Stimulated activated CD4-positive, alpha-beta T cell treated with anti-CD3 and anti-CD28 coated beads, Interleukin-4, amount 100 ng/mL, for 48 hours (primary cell): ENCODE measurements around the gene RPS17.
A peak's percentile ranks its signal among the peaks of the same experiment; 100 is the strongest.

Experiments
- DNase-seq, 2 donors: peaks; one replicate each; pipeline ENCODE4 v3.0.0-alpha.2; 2020; ENCODE audit warnings: low read depth in 2 of 2

The RPS17 gene

DNA sequence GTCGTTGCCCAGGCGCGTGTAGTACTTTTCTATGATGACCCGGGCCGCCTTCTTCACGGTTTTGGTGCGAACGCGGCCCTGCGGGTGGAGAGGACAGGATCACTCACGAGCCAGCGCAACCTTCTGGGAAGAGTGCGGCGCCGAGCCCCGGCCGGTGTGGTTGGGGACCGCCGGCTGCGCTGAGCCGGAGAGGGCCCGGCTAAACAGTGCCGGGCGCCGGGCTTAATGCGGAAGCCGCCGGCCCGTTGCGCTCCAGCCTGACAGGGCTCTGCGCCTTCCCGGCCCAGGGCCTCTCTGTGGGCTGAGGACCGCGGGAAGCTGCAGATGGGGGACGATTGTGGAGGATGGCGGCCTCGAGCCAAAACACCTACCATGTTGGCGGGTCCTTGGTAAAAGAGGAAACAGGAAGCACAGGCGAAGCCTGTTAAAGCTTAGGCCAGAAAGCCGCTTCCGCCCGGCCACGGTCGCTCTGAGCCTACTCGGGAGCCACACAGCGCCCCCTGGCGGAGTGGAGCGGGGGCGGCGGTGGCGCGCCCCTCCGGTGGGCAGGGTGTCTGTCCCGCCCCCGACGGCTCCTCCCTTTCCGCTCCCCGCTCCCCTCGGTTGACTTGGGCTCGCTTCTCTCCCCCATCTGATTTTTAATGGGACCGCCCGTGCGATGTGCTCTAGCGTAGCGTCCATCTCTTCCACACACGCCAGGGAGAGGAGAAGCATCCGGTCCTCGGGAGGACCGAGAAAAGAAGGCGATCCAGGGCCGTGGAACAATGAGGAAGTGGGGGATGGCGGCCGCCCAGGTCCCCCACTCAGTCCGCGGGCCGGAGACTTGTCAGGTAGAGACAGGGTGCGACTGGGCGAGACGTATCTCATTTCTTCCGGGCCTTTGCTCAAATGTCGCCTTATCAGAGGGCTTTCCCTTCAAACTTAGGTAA, at the start of gene RPS17:
Gene RPS17 (minus strand): TSS at position 403 of the 929 bp plus-strand sequence. CDS start 29 bp downstream, at position 374.
- DNase-seq, result peak; percentile 97 to 98

DNA sequence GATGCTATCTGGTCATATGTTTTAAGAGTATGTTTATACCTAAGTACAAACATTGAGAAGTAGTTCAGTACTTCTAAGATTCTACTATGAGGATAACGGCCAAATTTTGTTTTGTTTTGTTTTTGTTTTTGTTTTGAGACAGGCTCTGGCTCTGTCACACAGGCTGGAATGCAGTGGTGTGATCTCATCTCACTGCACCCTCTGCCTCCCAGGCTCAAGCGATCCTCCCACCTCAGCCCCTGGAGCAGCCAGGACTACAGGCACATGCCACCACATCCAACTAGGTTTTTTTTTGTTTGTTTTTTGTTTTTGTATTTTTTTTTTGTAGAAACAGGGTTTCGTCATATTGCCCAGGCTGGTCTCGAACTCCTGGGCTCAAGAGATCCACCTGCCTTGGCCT, 47.5 kb upstream of the RPS17 start:
- DNase-seq, result no peak

DNA sequence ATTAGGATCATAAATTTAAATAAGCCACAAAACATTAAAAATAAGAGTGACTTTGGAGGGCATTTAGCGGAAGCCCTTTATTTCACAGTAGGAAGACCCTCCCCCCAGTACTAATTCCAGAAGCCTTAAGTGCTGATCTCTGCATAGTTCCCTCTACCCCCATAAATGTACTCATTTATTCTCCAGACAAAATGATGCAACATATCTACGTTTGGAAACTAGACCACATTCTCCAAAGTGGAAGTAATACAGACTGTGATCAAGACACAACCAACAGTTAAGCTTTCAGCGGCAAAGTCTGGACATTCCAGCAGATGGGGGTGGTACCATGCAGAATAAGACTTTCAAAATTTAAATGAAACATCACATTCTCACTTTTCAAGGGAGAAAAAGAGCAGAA, 44.8 kb upstream of the RPS17 start:
- no peak for DNase-seq

DNA sequence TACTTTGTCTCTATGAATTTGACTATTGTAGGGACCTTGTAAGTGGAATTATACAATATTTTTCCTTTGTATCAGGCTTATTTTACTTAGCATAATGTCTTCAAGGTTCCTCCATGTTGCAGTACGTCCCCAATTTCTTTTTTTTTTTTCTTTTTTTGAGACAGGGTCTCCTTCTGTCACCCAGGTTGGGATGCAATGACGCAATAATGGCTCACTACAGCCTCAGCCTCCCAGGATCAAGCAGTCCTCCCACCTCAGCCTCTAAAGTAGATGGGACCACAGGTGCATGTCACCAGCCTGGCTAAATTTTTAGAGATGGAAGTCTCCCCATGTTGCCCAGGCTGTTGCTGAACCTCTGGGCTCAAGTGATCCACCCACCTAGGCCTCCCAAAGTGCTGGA, 40.5 kb upstream of the RPS17 start:
- no peak for DNase-seq

DNA sequence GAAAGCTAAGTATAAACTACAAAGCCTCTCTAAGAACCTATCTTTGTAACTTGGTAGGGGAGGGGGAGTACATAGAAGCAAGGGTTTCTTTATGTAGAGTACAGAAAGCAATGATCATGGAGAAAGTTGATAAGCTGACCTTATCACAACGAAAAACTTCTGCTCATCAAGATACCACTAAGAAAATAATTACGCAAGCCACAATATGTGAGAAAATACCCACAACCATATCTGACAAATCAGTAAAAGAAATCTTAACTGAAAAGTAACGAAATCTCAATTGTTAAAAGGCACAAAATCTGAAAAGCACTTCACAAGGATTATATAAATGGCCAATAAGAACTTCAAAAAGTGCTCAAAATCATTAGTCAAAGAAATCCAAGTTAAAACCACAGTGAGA, 35.1 kb upstream of the RPS17 start:
- no peak for DNase-seq

DNA sequence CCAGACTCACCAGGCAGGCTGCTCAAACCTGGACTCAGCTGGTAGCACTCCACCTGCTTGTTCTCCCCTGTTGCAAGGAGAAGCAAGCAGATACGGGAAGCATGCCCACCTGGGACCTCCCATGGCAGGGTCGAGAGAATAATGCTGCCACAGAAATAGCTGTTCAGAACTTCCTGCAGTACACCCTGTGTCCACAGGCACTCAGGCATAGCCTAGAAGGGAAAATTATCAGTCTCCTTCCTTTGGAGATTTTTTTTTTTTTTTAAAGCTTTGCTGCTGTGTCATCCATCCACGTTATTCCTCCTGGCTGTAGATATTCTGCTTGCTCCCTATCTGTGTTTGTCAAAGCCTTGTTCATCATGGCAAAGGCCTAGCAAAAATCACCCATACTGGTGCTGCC, 32.7 kb upstream of the RPS17 start:
- DNase-seq, result no peak

DNA sequence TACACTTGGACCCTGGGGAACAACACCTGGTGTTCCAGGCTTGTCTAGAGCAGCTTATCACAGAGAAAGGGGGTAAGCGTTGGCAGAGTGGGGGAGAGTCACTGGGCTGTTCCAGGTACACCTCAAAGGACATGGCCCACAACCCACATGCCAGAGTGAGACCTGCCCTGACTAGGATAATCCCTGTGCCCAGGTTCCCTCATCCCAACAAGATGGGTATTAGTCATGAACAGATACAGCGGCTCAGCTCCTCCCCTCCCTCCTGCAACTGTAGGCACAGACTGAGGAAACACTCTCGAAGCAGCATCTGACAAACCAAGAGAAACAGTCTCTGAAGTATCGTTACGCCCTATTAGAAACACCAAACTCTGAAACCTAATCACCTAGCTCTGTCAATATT, 32.1 kb upstream of the RPS17 start:
- DNase-seq, result no peak

DNA sequence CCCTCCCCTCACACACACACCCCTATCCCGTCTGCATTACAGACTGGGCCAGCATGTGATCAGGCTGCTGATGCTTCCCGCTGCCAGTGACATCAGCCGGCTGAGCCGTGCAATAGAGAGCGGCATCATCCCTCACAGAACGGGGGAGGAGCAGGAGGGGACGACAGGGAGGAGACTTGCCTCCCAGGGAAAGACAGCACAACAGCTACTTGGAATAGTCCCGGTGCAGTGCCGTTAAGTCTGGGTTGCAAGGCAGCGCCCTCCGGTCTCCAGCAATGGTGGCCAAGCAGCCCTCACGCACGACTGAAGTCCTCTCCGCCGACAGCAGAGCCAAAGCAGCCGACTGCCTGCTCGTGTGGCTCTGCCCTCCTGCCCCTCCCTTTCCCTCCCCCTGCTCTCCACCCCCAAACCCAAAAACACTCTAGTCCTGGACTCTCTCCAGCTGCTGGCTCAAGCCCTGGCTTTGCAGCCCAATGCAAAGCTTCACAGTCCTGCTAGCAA, 31.5 kb upstream of the RPS17 start:
- no peak for DNase-seq

DNA sequence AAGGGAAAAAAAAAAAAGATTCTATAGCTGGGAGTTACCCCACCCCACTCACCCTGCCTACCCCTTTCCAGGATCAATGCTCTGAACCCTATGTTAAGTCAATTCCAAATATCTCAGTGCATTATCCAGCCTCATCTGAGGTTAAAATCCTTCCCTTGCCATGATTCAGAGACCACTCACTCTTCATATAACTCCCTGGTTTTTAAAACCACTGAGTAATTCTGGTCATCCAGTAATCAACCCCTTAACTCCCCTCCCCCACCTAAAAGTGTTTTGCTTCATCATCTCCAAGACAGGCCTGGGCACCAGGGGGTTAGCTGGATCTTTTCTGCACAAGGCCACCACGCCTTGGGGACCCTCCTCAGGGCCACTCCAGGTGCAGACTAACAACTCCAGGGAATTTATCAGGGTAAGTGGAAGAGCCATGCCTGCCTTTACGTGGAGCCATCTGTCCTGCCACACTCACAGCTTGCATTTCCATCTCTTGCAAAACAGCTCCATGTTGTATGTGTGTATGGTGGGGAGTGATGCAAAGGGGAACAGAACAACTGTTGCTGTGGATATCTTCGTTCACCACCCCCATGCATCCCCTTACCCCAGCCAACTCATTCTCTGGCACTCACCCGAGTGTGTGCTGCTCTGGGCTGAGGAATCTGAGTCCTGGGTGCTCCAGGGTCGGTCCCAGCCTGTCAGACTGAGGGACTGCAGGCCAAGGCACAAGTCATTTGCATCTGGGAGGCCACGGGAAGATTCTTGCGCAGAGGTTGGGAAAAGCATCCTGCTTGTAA, 30.7 kb upstream of the RPS17 start:
- DNase-seq, result no peak

DNA sequence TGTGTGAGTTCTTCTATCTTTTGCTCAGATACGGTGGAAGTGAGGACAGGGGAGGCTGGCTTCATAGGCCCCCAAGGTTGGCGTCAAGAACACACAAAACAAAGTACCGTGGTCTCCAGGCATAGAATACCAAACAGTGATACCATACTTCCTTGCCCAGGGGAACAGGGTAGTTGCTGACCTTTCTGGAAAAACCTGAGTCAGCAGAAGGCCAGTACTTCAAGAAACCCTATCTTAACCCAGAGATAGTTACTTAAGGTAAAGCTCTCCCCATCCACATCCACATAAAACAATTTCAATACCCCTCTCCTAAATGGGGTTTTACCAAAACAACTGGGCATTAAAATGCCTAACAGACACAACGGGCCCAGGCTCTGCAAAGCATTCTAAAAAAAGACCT, 29.6 kb upstream of the RPS17 start:
- no peak for DNase-seq

DNA sequence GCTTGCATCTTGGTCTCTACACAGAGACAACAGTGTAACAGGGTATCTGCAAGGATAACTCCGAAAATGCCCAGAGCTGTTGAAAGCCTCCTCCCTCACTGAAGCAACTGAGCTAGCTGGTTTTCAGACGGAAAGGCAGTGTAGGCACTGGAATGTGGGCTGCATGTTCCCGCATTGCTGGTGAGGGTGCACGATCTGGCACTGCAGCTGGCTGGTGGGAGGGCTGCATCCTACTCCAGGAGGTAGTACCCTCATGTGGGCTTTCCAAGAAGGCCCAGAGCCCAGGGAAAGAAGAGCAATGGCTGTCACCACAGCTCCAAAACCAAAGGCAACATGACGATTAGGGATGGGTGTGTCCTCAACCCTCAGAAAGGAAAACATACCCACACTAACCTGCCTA, 28.7 kb upstream of the RPS17 start:
- DNase-seq, result no peak

DNA sequence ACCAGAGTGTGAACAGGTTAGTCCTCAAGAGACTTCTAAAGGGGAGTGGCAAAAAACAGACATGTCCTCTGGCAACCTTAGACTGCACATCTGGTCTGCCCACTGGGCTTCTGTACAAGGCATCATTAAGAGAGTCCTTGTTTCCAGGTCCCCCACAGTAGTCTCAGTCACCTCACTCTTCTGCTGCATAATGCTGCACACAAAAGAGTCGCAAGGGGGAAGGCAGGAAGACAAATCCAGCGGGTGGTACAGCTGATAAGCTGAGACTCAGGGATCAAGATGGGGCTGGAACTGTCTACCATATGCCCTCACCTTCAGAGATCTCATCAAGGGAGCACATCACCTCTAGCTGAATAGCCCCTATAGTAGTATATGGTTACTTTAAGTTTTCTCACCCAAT, 27.4 kb upstream of the RPS17 start:
- DNase-seq, result no peak

DNA sequence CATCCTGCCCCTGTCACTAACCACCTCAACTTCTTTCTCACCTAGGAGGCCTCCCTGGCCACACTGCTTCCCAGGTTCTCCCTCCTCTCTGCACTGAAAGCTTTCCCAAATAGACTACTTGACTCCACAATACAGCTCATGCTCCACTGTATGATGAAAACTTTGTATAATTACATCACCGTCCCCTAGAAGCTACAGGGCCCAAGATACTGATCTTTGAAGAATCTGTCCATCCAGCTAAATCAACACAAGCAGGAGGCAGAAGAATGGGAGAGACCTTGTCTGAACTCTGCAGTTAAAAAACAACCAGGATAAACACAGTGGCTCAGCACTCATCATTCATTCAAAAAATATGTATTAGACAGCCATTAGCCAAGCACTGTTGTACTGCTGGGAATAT, 26.4 kb upstream of the RPS17 start:
- no peak for DNase-seq

DNA sequence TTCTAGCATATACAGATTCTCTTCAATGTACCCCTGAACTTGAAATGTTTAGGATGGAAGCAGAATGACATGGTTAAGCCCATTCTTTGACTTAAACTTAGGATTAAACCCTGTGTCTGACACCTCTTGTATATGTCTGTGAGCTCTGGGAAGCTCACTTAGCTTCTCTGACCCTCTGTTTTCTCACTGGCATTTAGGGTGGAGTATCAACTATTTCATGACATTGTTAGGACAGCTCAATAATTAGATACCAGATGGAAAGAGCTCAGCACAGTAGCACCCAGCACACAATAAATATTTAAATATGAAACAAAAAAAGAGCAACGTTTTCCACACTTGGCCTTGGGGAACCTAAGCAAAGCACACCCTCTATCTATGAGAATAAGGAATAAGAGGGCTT, 18.2 kb upstream of the RPS17 start:
- no peak for DNase-seq

DNA sequence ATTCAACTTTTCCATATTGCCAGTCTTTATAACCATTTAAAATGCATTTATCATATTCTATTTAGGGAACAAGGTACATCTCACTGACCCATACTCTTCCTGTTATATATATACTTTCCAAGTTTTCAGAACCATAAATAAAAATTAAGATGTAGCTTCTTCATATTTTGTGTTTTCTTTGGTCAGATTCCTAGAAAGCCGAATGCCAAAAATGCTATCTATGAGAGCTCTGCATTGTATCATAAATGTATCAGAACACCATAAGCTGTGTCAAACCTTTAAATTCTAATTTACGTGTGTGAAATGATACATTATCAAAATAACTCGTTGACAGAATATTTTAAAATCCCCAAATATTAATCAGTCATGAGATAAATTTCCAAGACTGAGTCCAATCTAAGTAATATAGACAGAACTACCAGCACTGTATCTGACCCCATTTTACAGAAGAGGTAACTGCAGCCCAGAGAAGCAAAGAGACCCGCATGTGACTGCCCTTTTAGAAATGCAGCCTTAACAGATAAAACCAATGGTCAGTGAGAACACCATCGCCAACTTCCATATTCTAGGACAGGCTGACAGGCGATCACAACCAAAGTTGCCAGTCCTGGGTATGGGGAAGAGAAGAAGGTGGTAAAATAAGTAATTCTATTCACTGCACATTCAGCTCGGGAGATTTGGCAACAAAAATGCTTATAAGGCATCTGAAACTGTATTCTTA, 16.2 kb upstream of the RPS17 start:
- no peak for DNase-seq

DNA sequence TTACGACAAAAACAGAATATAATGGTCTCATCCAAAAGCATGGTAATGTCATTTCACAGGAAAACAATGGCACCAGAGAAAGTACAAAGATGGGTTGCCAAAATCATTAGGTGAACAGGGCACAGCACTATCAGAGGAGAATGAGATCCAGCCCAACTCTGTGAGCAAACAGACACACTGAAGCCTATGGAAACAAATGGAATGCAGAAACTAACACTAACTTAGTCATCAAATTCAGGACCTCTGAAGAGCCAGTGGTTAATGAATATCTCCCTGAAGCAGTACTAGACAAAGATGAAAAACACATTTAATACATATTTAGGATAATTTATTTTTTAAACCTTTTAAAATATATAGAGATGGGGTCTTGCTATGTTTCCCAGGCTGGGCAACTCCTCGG, 14.6 kb upstream of the RPS17 start:
- DNase-seq, result no peak

DNA sequence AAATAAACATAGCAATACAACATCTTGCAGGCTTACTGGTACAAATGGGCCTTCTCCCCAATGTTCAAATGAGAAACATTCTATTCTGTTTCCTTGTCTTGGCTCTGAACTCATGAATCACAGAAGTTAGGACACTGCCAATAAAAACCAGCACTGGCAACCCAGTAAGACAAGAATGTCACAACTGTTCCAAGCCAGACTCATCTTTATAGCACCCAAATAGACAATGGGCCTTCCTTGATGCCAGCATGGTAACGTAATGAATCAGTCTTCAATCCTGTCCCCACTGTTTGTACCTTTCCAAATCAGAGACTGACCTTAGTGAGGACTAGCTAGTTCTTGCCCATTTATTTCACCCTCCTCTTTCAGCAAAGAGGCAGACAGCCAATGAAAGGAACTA, 14.1 kb upstream of the RPS17 start:
- DNase-seq, result no peak

DNA sequence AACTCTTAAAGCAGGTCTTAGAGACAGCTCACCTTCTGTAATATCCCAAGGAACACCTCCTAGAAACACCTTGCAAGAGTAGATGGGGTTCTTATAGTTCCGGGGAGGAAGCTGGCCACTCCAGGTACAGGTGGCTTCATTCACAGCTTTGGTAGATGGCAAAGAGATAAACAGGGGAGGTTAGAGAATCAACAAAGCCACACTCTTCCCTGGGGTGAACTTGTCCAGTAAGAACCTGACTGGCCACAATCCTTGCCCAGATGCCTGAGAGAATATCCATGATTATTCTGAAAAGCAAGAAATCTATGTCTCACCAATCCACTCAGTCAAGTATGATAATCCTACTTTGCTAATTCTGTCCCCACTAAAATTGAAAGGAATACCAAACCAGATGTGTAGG, 13.6 kb upstream of the RPS17 start:
- no peak for DNase-seq

DNA sequence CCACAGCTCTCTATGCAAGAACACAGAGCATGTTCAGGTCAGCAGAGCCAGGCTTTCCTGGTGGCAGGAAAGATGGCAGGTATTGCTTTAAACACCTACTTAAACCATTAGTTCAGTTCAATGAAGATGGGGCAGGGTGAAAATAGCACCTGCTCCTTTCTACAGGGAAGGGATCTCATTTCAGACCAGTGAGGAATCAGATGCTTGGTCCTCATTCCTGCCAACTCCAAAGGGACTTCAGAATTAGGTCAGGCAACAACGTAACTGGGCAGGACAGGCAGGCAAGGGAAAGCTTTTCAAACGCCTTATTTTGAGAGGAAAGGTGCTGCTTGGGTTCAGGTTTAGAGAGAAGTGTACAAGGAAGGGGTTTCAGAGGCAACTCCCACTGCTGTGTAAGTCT, 12.6 kb upstream of the RPS17 start:
- DNase-seq, result no peak

DNA sequence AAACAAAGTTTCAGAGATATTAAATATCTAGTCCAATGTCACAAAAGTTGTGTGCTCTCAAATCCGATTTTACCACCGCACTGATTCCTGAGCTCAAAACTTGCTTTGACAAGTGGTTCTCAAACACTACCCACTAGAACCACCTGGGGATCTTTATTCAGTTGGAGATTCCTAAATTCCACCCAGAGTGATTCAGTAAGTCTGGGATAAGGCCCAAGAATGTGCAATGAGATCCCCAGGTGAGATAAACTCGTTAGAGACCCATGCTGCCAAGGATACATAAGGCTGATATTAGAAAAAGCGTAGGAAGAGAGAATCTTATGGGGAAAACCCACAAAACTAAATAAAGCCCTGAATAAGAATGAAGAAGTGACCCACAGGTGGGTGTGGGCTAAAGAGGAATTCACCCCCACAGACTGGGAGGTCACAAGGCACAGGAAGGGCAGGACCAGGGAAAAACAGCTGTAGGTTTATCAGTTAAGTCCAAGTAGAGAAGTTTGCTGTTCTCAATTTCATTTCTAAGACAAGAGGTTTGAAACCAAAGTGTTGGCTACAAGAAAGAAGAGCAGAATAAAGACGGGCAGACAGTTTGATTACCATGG, 11.5 kb upstream of the RPS17 start:
- DNase-seq, result no peak

DNA sequence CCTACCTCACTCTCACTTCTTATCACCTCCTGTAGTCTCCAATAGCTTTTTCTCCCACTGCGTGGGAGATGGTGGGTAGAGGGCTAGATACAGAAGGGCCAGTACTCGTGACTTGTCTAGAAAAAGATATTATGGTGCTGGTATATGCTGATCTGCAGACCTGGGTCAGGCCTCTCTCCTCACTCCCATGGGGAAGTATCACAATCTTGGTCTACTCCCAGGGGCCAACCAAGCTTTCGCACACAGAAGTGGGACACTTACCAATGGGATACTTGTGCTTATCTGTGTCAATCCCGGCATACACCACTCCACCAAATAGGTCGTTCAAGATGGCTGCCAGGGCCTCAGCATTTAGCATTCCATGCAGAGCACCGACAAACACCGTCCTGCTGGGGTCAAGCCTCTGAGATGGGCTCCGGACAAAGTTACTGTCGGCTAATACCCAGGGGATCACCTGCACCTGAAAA, 9.0 kb upstream of the RPS17 start:
- no peak for DNase-seq

DNA sequence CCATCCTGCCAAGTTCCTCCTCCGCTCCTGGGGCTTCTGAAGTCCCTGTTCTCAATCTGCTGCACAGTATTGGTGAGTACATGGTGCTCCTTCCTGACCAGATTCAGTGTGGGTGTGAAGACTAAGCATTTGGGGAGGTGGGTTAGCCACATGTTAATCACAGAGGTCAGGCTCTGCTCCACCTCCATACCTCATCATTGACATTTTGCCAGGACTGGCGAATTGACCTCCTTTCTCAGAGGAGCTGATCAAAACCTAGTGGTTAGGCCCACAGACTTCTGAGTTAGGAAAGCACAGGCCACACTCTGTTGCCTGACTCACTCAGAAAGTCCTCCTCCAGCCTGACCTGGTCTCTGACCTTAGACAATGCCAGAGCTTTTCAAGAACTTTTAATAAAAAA, 8.4 kb upstream of the RPS17 start:
- DNase-seq, result no peak
